ENCODE data around the gene RANBP17.
A peak's percentile ranks its signal among the peaks of the same experiment; 100 is the strongest.

RANBP17 gene

DNA sequence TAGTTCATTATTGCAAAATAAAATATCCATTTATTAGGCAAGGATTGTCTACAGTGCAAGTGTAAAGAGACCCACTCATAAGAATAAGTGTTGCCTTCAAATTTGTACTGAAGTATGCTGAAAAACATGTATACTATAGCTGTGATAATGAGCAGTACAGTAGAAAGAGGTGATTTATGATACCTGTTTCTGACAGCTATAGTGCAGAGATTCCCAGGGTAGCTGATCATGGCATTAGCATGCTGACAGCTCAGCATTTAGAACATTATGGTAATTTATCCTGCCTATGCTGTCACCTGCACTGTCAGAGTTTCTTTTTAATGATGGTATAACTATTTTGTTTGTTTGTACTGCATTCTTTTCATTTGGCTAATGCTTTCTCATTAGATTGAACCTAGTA is 269.7 kb downstream of the RANBP17 start:
- POLR2A ChIA-PET, result no interaction called here
- CTCF ChIA-PET, result no interaction called here
- DNase-seq (ENCODE audit: extremely low spot score), result peak; percentile 14
- TF ChIP-seq CTBP1 (IDR thresholded peaks at IDR 0.05; ENCODE audit: borderline replicate concordance) (no peak), NFRKB (IDR thresholded peaks at IDR 0.05) (no peak), FOXM1 (IDR thresholded peaks at IDR 0.05; ENCODE audit: borderline replicate concordance) (no peak), SUZ12 (IDR thresholded peaks at IDR 0.05) (no peak)
- TF ChIP-seq, protein P1, sequence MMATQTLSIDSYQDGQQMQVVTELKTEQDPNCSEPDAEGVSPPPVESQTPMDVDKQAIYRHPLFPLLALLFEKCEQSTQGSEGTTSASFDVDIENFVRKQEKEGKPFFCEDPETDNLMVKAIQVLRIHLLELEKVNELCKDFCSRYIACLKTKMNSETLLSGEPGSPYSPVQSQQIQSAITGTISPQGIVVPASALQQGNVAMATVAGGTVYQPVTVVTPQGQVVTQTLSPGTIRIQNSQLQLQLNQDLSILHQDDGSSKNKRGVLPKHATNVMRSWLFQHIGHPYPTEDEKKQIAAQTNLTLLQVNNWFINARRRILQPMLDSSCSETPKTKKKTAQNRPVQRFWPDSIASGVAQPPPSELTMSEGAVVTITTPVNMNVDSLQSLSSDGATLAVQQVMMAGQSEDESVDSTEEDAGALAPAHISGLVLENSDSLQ (IDR thresholded peaks at IDR 0.05), result peak; percentile 90

DNA sequence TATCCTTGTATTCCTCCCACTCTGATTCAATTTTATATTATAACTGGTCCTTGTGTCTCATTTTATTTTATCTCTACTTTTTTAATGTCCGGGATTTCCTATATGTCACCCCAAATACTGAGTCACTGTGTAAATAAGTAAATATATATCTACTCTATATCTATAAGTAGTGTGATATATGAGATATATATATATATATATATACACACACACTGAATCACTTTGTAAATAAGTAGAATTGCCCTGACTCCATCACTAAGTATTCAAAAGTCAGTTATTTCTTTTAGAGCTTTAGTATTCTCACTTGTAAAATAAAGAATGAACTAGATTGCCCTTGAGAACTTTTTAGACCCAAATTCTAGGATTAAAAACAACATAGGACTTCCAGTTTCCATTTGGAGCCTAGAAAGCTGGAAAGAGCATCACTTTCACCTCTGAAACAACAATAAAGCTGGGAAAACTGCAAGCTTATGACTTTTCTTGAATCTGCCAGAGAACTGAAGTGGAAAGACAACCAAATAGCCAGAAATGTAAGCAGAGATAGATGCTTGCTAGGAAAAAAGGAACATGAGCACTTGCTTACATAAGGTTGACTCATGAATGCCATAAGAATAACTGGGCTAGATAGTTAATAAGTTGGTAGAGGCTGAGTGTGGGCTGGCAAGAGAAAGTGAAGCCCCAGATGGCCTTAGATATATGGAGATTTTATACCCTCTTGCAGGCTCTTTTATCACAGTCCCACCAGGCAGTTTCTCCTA is 276.1 kb downstream of the RANBP17 start:
- POLR2A ChIA-PET, result no interaction called here
- no peak for DNase-seq (ENCODE audit: extremely low spot score)
- CTCF ChIA-PET, result no interaction called here
- TF ChIP-seq ARNT (IDR thresholded peaks at IDR 0.05) (no peak), FOXA1 (IDR thresholded peaks at IDR 0.05) (no peak), CTBP1 (IDR thresholded peaks at IDR 0.05; ENCODE audit: borderline replicate concordance) (no peak), ZNF384 (IDR thresholded peaks at IDR 0.05) (no peak), FOXK2 (IDR thresholded peaks at IDR 0.05) (no peak), FOXM1 (IDR thresholded peaks at IDR 0.05; ENCODE audit: borderline replicate concordance) (no peak), BHLHE40 (IDR thresholded peaks at IDR 0.05; ENCODE audit: borderline replicate concordance) (no peak), LEF1 (IDR thresholded peaks at IDR 0.05; ENCODE audit: borderline replicate concordance) (no peak), SP1 (IDR thresholded peaks at IDR 0.05) (no peak), HDGF (IDR thresholded peaks at IDR 0.05; ENCODE audit: borderline replicate concordance) (no peak), NFRKB (IDR thresholded peaks at IDR 0.05) (no peak), L3MBTL2 (conservative IDR thresholded peaks at IDR 0.05) (no peak), SUZ12 (IDR thresholded peaks at IDR 0.05) (no peak), ELF4 (IDR thresholded peaks at IDR 0.05) (no peak), TARDBP (IDR thresholded peaks at IDR 0.05) (no peak)
- TF ChIP-seq, protein P1 (IDR thresholded peaks at IDR 0.05), result no peak

DNA sequence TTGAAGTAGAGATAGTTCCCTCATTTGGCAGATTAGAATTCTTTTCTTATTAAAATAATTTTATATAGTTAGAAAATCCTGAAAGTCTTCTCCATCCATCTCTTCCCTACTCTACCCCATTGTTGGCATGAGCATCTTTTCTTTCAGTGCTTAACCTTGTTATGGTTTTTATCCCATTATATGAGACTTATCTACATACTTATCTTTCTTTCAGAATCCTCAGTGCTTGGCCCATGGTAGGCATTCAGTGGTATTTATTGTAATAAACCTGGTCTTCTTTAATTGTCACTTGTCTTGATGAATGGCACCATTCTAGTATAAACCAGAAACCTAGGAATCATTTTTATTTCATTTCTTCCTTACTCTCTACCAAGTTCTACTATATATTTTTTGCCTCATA is 277.4 kb downstream of the RANBP17 start:
- ChIA-PET POLR2A (no interaction called here), CTCF (no interaction called here)
- no peak for TF ChIP-seq BHLHE40 (IDR thresholded peaks at IDR 0.05; ENCODE audit: borderline replicate concordance)
- TF ChIP-seq SP1 (IDR thresholded peaks at IDR 0.05), result no peak
- no peak for TF ChIP-seq TARDBP (IDR thresholded peaks at IDR 0.05)
- TF ChIP-seq, protein P1 (IDR thresholded peaks at IDR 0.05), result no peak
- no peak for TF ChIP-seq FOXK2 (IDR thresholded peaks at IDR 0.05)
- TF ChIP-seq SUZ12 (IDR thresholded peaks at IDR 0.05), result no peak
- no peak for TF ChIP-seq FOXM1 (IDR thresholded peaks at IDR 0.05; ENCODE audit: borderline replicate concordance)
- no peak for TF ChIP-seq L3MBTL2 (conservative IDR thresholded peaks at IDR 0.05)
- TF ChIP-seq FOXA1 (IDR thresholded peaks at IDR 0.05), result no peak
- TF ChIP-seq ELF4 (IDR thresholded peaks at IDR 0.05), result no peak
- no peak for TF ChIP-seq NFRKB (IDR thresholded peaks at IDR 0.05)
- TF ChIP-seq ARNT (IDR thresholded peaks at IDR 0.05), result no peak
- TF ChIP-seq ZNF384 (IDR thresholded peaks at IDR 0.05), result no peak
- no peak for TF ChIP-seq HDGF (IDR thresholded peaks at IDR 0.05; ENCODE audit: borderline replicate concordance)
- TF ChIP-seq LEF1 (IDR thresholded peaks at IDR 0.05; ENCODE audit: borderline replicate concordance), result no peak
- no peak for TF ChIP-seq CTBP1 (IDR thresholded peaks at IDR 0.05; ENCODE audit: borderline replicate concordance)

DNA sequence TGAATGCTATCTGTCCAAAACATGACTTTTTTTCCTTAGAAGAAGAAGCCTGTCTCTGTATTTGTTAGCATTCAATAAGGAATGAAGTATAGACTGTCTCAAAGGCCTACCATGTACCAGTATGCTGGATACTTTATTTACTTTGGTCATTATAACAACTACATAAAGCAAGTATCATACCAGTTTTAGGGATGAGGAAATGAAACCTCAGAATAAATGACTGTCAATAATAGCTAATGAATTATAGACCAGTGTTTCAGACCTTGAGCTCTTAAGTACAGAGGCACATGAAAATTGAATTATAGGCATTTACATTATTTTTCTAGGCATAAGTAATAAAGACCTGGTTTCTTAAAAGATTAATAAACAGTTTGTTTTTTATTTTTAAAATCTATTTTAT is 280.8 kb downstream of the RANBP17 start:
- no peak for DNase-seq (ENCODE audit: extremely low spot score)
- TF ChIP-seq BHLHE40 (IDR thresholded peaks at IDR 0.05; ENCODE audit: borderline replicate concordance) (no peak), CTBP1 (IDR thresholded peaks at IDR 0.05; ENCODE audit: borderline replicate concordance) (no peak), SUZ12 (IDR thresholded peaks at IDR 0.05) (no peak), FOXA1 (IDR thresholded peaks at IDR 0.05) (no peak), ELF4 (IDR thresholded peaks at IDR 0.05) (no peak), ZNF384 (IDR thresholded peaks at IDR 0.05) (no peak), ARNT (IDR thresholded peaks at IDR 0.05) (no peak)
- TF ChIP-seq, protein P1 (IDR thresholded peaks at IDR 0.05), result no peak
- ChIA-PET CTCF (no interaction called here), POLR2A (no interaction called here)

More for the DNA sequence above, 277.4 kb downstream of the RANBP17 start:
- DNase-seq (ENCODE audit: extremely low spot score), result no peak

DNA sequence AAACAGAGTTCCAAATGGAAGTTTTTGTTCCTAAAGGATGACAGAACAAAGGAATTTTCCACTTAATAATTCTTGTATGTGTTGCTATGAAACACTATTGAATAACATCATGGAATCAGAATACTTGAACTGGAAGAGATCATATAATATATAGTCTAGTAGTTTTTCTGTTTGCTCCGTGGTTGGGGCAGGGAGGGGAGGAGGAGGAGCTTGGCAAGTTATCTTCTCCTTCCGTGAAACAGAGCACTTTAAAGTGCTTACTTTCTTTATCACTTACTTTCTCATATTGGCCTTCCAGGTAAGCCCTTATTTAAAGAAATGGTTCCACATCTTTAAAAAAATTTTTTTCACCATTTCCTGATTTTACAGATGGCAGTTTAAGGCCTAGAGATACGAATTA is 281.4 kb downstream of the RANBP17 start:
- DNase-seq (ENCODE audit: extremely low spot score), result no peak
- ChIA-PET POLR2A (no interaction called here), CTCF (no interaction called here)
- TF ChIP-seq TARDBP (IDR thresholded peaks at IDR 0.05) (no peak), FOXA1 (IDR thresholded peaks at IDR 0.05) (no peak), CTBP1 (IDR thresholded peaks at IDR 0.05; ENCODE audit: borderline replicate concordance) (no peak), SP1 (IDR thresholded peaks at IDR 0.05) (no peak), ELF4 (IDR thresholded peaks at IDR 0.05) (no peak), L3MBTL2 (conservative IDR thresholded peaks at IDR 0.05) (no peak)
- TF ChIP-seq, protein P1 (IDR thresholded peaks at IDR 0.05), result no peak

Measured in HEK293T (cell line).